AG04450 (cell line): ENCODE measurements around the gene DHX35. TPM values are rescaled to one million over a fixed set of nuclear protein-coding genes. Genes with fewer than 3 reads are reported as not detected.

Source experiments
- CTCF ChIA-PET: fragments of 300-600, 350-600 bp; formaldehyde crosslinking; extraction: SDS; loops from one replicate; lab custom pipeline; 2022; ENCODE audit warnings: antibody characterized with exemption, inconsistent platforms; lab: Charles Lee
- POLR2A ChIA-PET: fragments of 350-600 bp; formaldehyde crosslinking; extraction: SDS; loops from one replicate; lab custom pipeline; 2021; ENCODE audit warnings: antibody characterized with exemption, inconsistent platforms; lab: Yijun Ruan, JAX
- DNase-seq: peaks from one replicate; pipeline ENCODE4 v3.0.0-alpha.2; 2011; ENCODE audit warnings: low read depth, low spot score
- H3K27ac ChIP-seq: one replicate; pipeline ENCODE4 v1.5.1; 2012; ENCODE audit warnings: low read depth, low read length, control low read depth
- H3K27me3 ChIP-seq: one replicate; pipeline ENCODE4 v1.6.0; 2012; ENCODE audit warnings: low read length; ENCODE audit not compliant: control insufficient read depth, insufficient read depth
- H3K4me3 ChIP-seq: 2 replicates; pipeline ENCODE4 v1.5.1; 2011; ENCODE audit warnings: mild to moderate bottlenecking, low read depth, low read length, control low read depth
- H3K9me3 ChIP-seq: 2 replicates; pipeline ENCODE4 v1.5.1; 2012; ENCODE audit warnings: low read length; ENCODE audit not compliant: control insufficient read depth, insufficient read depth
- CTCF ChIP-seq: IDR thresholded peaks from 2 replicates; pipeline ENCODE4 v1.5.1; 2011; ENCODE audit warnings: low read depth, low read length, control low read depth, inconsistent platforms
- polyA plus RNA-seq: library from polyadenylated mRNA; depleted of rRNA; stranded (reverse); fragments of >200 nt; gene quantifications from 2 replicates; pipeline ENCODE4 v1.2.3, GENCODE V29; 2011

DHX35 gene
- polyA plus RNA-seq, 1 experiment: 14.4 TPM

DNA sequence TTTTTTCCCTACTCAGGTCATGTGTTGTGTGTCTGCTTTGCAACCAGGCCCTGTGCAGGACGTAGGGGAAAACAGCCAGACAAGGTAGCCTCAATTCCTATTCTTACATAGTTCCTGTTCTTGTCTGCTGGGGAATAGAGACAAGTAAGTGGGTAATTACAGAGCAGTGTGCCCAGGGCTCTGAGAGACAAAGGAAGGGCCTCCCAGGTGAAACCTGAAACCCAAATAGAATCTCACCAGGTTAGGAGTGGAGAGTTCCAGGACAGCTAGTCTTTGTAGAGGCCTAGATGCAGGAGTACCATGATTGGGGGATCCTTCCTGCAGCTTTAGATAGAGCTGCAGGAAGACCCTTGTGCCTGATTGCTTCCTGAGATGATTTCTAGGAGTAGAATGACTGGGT lies 48.4 kb downstream of the DHX35 start:
- CTCF ChIA-PET: no interaction called here
- no peak for DNase-seq
- POLR2A ChIA-PET: no interaction called here
- Histone ChIP-seq H3K27ac (no peak overlapping the region), H3K4me3 (no peak overlapping the region), H3K27me3 (no peaks in the 10 kb centered on the region), H3K9me3 (no peaks in the 10 kb centered on the region)
- no peak for TF ChIP-seq CTCF

GRCh38 chr20:39013662-39014109 lies 51.5 kb downstream of the DHX35 start:
- H3K4me3 ChIP-seq: no peak overlapping the region
- no peak for TF ChIP-seq CTCF
- ChIA-PET CTCF (interaction anchor here (0.9 to 1.0 kb wide), 2 partner anchors 36 kb away, joined by 3 to 4 read pairs; no protein-coding TSS in a partner anchor), POLR2A (interaction anchor here (0.8 kb wide), 1 partner anchor 80 kb away, joined by 3 read pairs; no protein-coding TSS in a partner anchor)
- H3K9me3 ChIP-seq: no peaks in the 10 kb centered on the region
- no peak for DNase-seq
- no peaks in the 10 kb centered on the region for H3K27me3 ChIP-seq
- no peak overlapping the region for H3K27ac ChIP-seq

GRCh38 chr20:39016041-39016440 lies 53.9 kb downstream of the DHX35 start:
- ChIA-PET CTCF (interaction anchor here (0.6 kb wide), 1 partner anchor 32 kb away, joined by 8 read pairs; no protein-coding TSS in a partner anchor), POLR2A (no interaction called here)
- no peak overlapping the region for H3K27ac ChIP-seq
- no peak for TF ChIP-seq CTCF
- no peaks in the 10 kb centered on the region for H3K9me3 ChIP-seq
- no peaks in the 10 kb centered on the region for H3K27me3 ChIP-seq
- no peak for DNase-seq
- H3K4me3 ChIP-seq: no peak overlapping the region

DNA sequence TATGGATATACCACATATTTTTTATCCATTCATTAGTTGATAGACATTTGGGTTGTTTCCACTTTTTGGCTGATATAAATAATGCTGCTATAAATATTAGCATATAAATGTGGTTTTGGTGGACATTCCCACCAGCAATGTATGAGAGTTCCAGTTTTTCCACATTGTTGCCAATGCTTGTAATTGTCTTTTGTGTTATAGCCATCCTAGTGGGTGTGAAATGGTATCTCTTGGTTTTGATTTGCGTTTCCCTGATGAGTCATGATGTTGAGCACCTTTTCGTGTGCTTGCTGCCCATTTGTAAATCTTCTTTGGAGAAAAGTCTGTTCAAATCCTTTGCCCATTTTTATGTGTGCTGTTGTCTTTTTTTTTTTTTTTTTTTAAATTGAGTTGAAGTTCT lies 54.4 kb downstream of the DHX35 start:
- no peaks in the 10 kb centered on the region for H3K27me3 ChIP-seq
- no peak overlapping the region for H3K4me3 ChIP-seq
- POLR2A ChIA-PET: no interaction called here
- H3K27ac ChIP-seq: no peak overlapping the region
- DNase-seq: no peak
- TF ChIP-seq CTCF: no peak
- CTCF ChIA-PET: no interaction called here
- no peaks in the 10 kb centered on the region for H3K9me3 ChIP-seq

- H3K4me3 ChIP-seq: no peak overlapping the region
- no peak for TF ChIP-seq CTCF
- H3K9me3 ChIP-seq: no peaks in the 10 kb centered on the region
- ChIA-PET CTCF (no interaction called here), POLR2A (no interaction called here)
- H3K27me3 ChIP-seq: no peaks in the 10 kb centered on the region
- no peak overlapping the region for H3K27ac ChIP-seq
- DNase-seq: no peak
Measured at GRCh38 chr20:39019027-39019426, 56.9 kb downstream of the DHX35 start.
